CD1c-positive myeloid dendritic cell (primary cell): Measurements from ENCODE around the gene SNCG.

ENCODE experiments used
- DNase-seq: peaks from one replicate; pipeline ENCODE4 v3.0.0-alpha.2; 2016; ENCODE audit errors: extremely low spot score

SNCG gene

DNA sequence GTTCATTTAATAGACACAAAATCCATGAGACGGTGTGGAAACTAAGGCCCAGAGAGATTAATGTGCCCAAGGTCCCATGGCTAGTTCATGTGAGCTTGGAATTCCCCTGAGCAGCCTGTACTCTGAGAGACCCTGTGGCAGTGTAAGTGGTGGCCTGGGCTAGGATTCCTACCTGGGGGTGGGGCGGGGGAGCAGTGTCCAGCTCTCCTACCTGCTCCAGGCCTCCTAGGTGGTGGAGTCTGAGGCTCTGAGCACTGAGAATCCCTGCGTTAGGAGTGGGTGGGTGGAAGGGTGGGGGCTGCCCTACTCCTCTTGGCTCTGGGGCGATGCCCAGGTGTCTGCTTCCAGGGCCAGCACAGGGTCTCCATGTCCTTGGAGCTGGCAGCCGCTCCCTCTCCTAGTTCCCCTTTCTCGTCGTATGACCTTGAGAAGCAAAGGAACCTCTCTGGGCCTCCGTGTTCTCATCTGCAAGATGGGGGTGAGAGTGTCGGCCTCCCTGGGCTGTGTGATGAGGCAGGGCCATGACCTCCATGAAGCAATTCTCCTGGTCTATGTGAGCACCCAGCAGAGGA is 2.5 kb downstream of the SNCG start:
- DNase-seq = no peak

DNA sequence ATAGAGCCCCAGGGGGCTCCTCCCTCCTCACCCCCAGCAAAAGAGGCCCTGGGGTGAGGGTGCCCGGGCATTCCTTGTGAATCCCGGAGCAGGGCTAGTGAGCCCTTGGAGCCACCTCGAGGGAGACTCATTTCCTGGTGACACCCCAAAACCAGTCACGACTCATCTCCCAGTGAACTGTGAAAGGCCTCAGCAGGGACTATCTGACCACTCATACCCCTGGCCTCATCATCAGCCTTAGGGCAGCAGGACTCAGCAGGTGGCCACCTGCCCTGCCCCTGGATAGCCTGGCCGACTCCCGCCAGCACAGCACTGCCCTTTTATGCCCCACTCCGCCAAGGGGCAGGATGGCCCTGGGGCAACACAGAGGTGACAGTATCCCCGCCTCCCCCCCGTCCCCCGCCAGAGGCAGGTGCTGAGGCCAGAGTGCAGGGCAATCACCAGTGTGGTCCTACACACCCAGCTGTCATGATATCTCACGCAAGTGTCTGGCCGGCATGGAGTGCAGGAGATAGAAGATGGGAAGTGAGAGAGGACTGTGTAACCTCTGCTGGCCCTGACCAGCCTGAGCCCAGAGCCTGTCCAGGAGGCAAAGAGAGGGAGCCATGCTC is 3.2 kb downstream of the SNCG start:
- DNase-seq = no peak

DNA sequence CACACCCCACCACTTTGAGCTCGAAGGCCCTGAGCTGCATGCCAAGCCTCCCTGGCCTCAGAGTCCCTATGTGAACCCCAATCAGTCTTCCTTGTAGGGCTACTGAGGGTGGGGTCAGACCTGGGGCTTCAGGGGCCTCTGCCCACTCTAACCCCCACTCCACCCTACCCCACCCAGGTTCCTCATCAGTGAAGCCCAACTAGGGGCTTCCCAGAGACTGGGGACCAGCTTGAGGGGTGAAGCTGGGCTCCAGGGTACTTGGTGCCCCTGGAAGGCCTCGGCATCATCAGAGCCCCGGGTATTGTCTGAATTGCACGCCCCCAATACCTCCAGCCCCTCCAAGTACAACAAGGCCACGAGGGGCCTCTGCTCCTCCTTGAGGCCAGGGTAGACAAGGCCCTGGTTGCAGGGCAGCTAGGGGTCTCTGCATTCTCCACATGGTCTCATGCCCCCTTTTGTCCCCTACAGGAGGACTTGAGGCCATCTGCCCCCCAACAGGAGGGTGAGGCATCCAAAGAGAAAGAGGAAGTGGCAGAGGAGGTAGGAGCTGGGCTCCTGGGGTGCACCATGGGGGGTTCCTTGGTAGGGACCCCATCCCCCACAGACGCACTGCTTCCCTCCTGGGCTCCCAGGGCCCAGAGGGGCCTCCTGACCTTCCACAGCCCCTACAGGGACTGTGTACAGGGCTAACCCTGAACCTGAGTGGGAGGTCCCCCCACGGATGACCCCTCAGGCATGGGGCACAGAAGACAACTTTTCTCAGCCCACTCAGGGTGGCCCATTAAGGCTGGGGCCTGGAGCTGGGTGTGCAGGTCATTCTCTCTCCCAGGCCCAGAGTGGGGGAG is 4.0 kb downstream of the SNCG start:
- DNase-seq = no peak

DNA sequence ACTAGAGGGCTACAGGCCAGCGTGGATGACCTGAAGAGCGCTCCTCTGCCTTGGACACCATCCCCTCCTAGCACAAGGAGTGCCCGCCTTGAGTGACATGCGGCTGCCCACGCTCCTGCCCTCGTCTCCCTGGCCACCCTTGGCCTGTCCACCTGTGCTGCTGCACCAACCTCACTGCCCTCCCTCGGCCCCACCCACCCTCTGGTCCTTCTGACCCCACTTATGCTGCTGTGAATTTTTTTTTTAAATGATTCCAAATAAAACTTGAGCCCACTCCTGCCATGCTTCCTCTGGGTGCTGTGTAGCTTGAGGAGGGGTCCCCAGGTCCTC is 4.5 kb downstream of the SNCG start:
- no peak for DNase-seq

DNA sequence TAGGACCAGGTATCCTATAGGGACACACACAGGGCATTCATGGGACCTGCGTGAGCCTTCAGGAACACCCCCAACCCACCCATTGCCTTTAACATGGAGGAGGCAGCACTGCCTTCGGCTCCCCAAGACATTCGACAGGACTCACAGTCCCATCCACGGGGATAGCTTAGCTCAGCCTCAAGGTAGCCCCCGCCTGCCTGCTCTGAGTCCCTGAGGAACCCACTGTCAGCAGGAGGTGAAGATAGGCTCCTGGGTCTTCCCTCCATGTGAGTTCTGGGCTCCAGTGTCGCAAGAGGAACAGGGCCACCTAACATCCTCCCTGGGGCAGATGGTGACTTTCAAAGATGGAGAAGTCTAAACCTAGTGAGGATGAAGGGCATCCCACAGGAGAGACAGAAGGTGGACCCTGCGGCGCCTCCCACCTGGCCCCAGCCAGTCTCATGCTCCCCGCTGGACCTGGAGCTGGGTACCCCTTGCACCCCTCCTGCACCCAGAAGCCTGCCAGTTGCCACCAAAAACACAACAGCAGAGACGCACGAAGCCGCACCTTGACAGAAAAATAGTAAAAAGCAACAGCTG is 5.0 kb downstream of the SNCG start:
- DNase-seq = no peak

DNA sequence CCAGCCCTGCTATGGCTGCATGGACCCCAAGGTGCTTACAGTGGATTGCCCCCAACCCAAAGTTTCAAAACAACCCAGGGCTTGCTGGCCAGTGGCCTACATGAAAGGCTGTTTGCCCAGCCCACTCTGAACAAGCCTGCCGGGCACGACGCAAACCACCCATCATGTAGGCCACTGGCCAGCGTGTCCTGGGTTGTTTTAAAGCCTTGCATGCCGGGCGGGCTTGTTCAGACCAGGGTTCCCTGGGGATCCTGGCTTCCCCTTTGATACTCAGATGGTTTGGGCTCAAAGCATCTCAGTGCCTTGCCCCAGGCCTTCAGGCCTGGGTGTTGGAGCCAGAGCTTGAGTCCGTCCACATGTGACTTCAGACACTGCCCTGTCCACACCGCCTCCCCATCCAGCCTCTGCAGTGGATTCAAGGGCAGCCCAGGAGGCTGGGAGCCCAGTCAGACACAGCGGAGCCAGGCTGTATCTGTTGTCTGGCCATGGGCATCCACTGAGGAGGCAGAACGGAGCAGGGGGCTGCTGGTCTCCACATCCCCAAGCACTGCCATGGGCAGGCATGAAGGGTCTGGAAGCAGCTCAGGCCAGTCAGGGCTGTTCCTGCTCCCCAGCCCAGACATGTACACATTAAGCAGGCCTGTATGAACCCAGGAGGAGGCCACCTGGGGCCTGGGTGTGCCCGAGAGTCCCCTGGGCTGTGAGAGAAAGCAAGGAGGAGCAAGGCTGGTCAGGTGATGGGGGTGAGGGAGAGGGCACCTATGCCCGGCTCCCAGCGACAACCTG is 5.9 kb downstream of the SNCG start:
- DNase-seq = no peak

DNA sequence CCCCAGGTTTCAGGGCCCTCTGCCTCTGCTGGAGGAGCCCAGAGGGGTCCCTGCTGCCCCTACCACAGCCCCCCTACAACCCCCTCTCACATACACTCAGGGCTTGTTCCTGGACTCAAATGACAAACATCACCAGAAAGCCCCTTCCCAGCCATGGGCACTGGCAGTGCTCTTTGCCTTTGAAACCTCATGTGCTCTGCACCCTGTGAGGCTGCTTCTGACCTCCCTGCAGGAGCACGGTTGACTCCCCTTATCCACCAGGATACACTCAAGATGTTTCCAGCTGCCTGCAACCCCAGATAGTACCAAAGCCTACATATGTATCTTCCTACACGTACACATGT is 6.4 kb downstream of the SNCG start:
- no peak for DNase-seq

DNA sequence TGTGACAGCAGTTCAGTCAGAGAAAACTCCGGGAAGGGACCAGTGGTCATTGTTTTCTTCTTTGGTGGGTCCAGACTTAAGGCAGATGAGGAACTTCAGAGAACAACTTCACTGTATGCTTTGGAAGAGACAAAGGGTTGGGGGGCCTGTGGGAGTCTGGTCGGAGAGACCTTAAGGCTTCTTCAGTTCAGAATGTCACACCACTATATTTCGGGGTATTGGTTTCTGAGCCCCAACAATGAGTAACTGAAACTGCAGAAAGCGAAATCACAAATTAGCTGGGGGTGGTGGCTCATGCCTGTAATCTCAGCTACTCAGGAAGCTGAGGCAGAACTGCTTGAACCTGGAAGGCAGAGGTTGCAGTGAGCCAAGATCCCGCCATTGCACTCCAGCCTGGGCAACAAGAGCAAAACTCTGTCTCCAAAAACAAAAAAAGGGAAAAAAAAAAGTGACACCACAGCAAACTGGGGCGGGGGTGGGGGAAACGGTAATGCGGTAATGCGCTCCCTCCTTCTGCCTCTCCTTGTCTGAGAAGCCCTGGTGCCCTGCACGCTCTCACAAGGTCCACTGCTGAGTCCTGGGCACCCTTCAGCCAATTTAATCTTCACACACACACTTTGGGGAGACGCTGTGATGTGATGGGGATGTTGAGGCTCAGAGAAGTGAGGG is 7.7 kb downstream of the SNCG start:
- DNase-seq = no peak

DNA sequence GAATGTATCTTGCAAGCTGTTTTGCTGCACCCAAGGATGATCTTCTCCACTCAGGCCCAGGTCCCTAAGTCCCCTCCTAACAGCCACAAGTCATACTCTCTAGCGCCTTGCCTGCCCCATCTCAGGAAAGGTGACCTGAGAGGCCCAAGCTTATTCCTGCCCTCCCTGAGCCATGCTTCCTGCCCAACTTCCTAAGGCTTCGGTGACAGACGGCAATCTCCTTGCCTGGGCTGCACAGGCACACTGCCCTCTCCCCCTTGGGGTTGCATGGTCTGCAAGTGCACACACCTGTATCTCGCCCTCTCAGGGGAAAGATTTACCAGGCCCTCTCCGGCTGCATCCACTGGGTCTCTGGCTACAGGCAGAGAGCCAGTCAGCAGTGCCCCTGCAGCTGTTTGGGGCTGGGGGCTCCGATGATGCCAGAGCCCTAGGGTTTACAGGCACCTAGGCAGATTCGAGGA is 9.1 kb downstream of the SNCG start:
- DNase-seq = no peak

DNA sequence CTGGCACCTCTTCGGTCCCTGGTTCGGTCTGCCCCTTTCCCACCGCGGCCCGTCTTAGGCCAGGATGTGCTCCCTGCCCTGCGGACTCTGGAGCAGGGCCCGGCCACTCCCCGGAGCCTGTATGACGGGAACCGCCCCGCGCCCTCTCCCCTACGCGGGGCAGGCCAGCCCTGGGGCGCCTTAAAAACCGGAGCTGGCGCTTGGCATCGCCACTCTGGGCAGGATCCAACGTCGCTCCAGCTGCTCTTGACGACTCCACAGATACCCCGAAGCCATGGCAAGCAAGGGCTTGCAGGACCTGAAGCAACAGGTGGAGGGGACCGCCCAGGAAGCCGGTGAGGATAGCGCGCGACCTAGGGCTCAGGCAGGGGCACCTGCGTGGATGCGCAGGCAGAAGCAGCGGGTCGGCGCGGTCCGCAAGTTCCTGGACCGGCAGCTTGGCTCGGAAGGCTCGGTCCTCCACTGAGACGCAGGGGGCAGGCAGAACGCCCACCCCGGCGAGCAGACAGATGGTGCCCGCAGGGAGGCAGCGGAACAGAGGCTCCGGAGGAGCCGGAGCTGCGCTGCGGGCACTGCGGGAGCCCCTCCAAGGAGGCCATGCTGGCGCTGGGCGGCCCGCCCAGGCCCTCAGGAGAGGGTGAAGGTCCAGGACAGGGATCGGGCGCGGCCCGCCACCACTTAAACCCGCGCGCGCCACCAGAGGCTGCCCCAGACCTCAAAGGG is 10.0 kb downstream of the SNCG start, which contains the start of gene ADIRF:
Gene ADIRF (plus strand): TSS at position 212 of the 723 bp plus-strand sequence. CDS start 63 bp downstream, at position 275.
- no peak for DNase-seq

DNA sequence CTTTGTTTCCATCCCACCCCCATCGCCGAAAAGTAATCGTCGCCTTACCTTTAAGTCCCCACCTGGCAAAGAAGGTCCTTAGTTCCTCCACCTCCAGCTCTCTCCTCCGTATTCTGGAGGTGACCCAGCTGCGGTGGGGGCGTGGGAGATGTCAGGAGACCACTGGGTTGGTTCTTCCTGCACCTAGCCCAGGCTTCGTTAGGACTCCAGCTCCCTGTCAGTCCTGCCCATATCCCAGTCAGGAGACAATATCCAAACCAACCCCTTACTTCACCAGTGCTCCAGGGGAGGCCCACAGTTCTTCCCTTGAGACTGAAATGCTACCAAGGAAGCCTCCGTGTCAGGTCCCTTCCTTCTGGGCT is 10.6 kb downstream of the SNCG start:
- DNase-seq = no peak

DNA sequence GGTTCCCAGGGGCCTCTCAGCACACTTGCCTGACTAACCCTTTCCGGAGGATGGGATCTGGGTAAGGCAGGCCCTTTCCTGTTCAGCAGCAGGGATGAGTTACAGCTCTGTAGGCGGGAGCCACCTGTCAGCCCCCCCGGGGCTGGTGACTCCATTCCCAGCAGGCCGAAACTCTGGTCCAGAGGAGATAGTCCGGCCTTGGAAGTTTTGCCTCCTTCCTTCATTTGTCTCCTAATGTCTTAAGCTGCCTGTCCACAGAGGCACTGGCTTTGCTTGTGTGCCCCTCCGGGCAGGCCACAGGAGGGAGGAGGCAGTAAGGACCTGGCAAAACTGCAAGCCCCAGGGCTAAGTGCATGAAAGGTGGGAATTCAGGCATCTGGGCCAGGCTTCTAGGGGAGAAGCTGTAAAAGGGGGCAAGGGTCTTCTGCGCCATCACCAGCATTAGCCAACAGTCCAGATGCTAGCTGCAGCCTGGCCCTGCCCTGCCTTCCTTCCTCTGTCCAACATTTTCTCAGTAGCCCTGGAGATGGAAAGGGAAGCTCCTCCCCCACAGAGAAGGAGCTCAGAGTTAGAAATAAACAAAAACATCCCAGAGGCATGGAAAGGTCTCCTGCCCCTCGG is 11.1 kb downstream of the SNCG start:
- DNase-seq = no peak

DNA sequence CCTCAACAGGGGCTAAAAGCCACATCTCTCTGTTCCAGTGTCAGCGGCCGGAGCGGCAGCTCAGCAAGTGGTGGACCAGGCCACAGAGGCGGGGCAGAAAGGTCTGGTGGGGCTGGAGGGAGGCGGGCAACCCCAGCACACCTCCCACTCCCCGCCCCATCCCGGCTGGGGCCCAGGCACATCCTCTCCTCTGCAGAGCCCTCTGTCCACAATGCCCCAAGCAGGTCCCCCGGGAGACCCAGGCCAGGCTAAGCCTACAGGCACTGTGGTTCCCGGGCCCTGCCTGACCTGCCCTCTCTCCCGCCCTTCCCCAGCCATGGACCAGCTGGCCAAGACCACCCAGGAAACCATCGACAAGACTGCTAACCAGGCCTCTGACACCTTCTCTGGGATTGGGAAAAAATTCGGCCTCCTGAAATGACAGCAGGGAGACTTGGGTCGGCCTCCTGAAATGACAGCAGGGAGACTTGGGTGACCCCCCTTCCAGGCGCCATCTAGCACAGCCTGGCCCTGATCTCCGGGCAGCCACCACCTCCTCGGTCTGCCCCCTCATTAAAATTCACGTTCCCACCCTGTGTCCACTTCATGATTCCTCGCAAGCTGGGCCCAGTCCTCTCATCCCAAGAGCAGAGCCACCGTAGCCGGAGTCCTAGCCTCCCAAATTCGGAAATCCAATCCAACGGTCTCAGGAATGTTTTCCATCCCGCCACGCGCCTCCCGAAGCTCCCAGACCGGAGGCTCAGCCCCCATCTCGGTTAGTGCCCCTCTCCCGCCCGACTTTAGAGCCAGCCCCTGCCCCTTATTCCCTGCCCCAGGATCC is 12.0 kb downstream of the SNCG start:
- no peak for DNase-seq

DNA sequence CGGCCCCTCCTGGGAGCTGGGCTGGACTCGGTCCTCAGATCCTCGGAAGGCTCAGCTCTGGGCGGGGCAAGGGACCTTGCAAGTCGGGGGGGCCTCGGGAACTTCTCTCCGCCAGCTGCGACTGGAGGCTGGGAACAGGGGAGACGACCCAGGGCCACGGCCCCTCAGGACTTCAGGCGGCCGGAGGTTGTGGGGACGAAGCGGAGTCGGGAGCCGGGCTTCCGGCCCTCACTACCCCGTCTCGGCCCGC is 12.5 kb downstream of the SNCG start:
- no peak for DNase-seq

DNA sequence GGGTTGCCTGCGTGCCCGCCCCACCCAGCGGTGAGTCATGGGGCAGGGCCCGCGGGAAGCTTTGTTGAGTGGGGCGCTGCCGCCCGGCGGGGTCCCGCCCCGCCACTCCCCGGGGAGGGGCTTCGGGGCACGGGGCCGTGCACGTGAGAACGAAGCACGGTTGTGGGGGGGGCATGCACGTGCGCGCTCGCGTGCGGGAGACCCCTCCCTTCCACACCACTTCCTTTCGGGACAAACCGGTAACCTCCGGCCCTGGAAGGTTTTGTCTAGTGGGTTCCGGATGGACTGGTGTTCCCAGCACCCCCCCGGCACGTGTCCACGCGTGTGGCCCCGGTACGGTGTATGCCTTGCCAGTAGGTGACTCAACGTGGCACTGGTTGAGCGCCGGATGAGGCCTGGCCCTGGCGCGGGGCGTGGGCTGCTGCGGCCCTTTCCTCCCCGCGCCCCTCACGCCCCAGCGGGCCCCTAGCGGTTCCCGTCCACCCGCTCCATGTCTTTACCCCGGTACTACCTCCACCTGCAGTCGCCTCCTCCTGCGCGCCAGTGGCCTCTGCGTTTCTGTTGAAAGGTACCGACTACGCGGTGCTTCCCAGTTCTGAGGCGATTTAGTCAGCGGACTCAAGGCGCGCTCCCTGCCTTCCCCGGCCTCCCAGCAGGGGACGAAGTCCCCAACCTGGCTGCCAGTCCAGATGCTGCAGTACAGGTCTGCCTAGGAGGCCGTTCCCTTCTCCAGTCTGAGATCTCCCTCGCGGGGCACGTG is 13.0 kb downstream of the SNCG start:
- peak; percentile 91 for DNase-seq

DNA sequence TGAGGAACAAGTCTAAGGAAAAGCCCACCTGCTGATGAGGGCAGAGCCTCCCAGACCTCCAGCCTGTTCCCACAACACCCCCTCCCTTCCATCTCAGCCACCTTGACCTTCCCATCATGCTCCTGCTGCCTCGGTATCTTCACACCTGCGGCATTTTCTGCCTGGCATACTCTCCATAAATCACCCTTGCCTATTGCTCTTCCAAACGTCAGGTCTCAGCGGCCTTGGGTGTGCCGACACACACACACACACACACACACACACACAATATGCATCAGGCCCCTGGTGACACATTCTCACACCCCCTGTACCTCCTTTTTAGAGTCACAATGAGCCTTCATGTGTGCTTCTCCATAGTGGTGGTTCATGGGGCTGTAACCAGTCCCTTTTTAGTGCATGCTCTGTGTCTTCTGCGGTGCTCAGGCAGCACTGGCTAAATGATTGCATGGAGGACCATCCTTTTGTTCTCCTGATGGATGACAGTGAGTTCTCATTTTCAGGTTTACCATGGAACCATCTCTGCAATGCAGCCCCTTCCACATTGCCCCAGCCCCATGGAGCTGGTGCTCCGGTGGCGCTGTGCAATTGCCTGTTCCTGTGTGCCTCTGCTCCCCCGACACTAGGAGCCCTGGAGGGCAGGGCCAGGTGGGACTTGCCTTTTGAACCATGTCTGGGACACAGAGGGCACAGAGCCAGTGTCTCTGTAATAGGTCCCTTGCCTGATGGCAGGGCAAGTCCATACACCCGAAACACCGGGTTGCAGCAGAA is 14.4 kb downstream of the SNCG start:
- DNase-seq = no peak

DNA sequence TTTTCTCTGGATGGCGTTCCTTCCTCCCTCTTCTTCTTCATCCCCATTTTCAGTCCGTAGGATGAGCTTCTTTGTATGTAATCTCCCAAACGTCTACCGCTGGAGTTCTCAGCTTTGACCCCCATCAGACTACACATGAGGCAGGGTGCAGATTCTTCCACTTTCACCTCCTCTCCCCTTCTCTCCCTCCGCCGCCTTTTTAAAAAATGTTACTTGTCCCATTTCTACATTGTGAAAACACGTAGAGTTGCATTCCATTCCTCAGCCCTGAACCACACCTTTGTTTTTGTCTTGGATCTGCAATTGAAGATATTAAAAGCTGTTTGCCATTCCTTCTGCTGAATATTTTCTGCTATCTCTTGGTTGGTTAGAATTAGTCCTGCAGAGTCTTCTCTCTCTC is 16.1 kb downstream of the SNCG start:
- DNase-seq = no peak

DNA sequence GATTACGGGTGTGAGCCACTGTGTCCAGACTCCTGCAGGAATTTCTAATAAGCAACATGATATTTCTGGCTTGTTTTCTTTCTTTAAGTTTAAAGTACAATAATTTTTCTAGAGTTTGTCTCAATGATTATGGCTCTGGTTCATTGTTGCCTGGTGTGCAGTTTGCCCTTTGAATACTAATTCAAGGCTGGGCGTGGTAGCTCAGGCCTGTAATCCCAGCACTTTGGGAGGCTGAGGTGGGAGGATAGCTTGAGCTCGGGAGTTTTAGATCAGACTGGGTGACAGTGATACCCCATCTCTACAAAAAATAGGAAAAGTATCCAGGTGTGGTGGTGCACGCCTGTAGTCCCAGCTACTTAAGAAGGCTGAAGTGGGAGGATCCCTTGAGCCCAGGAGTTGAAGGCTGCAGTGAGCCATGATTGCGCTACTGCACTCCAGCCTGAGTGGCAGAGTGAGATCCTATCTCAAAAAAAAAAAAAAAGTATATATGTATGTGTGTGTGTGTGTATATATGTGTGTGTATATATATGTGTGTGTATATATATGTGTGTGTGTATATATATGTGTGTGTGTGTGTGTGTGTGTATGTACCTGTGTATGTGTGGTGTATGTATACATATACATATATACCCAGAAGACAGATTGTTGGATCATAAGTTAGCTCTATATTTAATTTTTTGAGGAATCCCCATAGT is 18.1 kb downstream of the SNCG start:
- DNase-seq = no peak
